ENCODE measurements around the gene PPP4R3A.
A peak's percentile ranks its signal among the peaks of the same experiment; 100 is the strongest.
"Not testable (repeated sequence)": the region's sequence is repeated elsewhere in the genome, so short reads cannot be mapped to it uniquely, and the experiment has no call there.

PPP4R3A gene

GRCh38 chr14:91417120-91417982 is 92.8 kb downstream of the PPP4R3A start, which contains the start of gene CCDC88C:
Gene CCDC88C (minus strand): TSS chr14:91417820. CDS start chr14:91417690, 130 bp downstream.
- peak within 1 kb of the TSS; percentile 55 for H3K4me3 ChIP-seq (ENCODE audit: extremely low read depth, insufficient read depth, low read length, poor library complexity, severe bottlenecking)
- H3K36me3 ChIP-seq (ENCODE audit: control insufficient read depth, insufficient read depth, low read length): peaks cover 3% of the 10 kb centered on the region
- H3K4me1 ChIP-seq (ENCODE audit: control insufficient read depth, insufficient read depth, low read length, poor library complexity, severe bottlenecking): peaks cover 14% of the 10 kb centered on the region
- WGBS, 2 experiments (ENCODE audit: insufficient coverage in 2 of 2): 1% methylated on average over 53 to 72 of the region's 103 CpGs
- no peak within 1 kb of the TSS for H3K27ac ChIP-seq (ENCODE audit: low read depth, low read length, severe bottlenecking)
- H3K9me3 ChIP-seq (ENCODE audit: control insufficient read depth, low read length): no peaks in the 10 kb centered on the region

- Histone ChIP-seq H3K4me1 (ENCODE audit: control insufficient read depth, insufficient read depth, low read length, poor library complexity, severe bottlenecking) (peaks cover 14% of the 10 kb centered on the region), H3K36me3 (ENCODE audit: control insufficient read depth, insufficient read depth, low read length) (peaks cover 3% of the 10 kb centered on the region), H3K9me3 (ENCODE audit: control insufficient read depth, low read length) (no peaks in the 10 kb centered on the region), H3K4me3 (ENCODE audit: extremely low read depth, insufficient read depth, low read length, poor library complexity, severe bottlenecking) (peak overlapping the region; percentile 55), H3K27ac (ENCODE audit: low read depth, low read length, severe bottlenecking) (no peak overlapping the region)
- 8 to 20% methylated on average over 9 to 11 of the region's 19 CpGs for WGBS, 2 experiments (ENCODE audit: insufficient coverage in 2 of 2)
Measured at GRCh38 chr14:91416744-91417119, 93.4 kb downstream of the PPP4R3A start.

GRCh38 chr14:91415794-91416743 is 94.0 kb downstream of the PPP4R3A start:
- H3K27ac ChIP-seq (ENCODE audit: low read depth, low read length, severe bottlenecking): no peak overlapping the region
- 52 to 54% methylated on average over 15 to 18 of the region's 18 CpGs for WGBS, 2 experiments (ENCODE audit: insufficient coverage in 2 of 2)

GRCh38 chr14:91414475-91414833 is 95.7 kb downstream of the PPP4R3A start:
- Histone ChIP-seq H3K4me1 (ENCODE audit: control insufficient read depth, insufficient read depth, low read length, poor library complexity, severe bottlenecking) (peaks cover 11% of the 10 kb centered on the region), H3K27ac (ENCODE audit: low read depth, low read length, severe bottlenecking) (no peak overlapping the region), H3K9me3 (ENCODE audit: control insufficient read depth, low read length) (no peaks in the 10 kb centered on the region), H3K36me3 (ENCODE audit: control insufficient read depth, insufficient read depth, low read length) (peaks cover 3% of the 10 kb centered on the region), H3K4me3 (ENCODE audit: extremely low read depth, insufficient read depth, low read length, poor library complexity, severe bottlenecking) (no peak overlapping the region)
- 89 to 100% methylated on average over 1 to 3 of the region's 3 CpGs for WGBS, 2 experiments (ENCODE audit: insufficient coverage in 2 of 2)

More at GRCh38 chr14:91415794-91416743, 94.0 kb downstream of the PPP4R3A start:
- Histone ChIP-seq H3K36me3 (ENCODE audit: control insufficient read depth, insufficient read depth, low read length) (peaks cover 3% of the 10 kb centered on the region), H3K9me3 (ENCODE audit: control insufficient read depth, low read length) (no peaks in the 10 kb centered on the region), H3K4me1 (ENCODE audit: control insufficient read depth, insufficient read depth, low read length, poor library complexity, severe bottlenecking) (peaks cover 14% of the 10 kb centered on the region), H3K4me3 (ENCODE audit: extremely low read depth, insufficient read depth, low read length, poor library complexity, severe bottlenecking) (peak overlapping the region; percentile 55)

GRCh38 chr14:91413547-91414474 is 96.3 kb downstream of the PPP4R3A start:
- Histone ChIP-seq H3K9me3 (ENCODE audit: control insufficient read depth, low read length) (no peaks in the 10 kb centered on the region), H3K4me3 (ENCODE audit: extremely low read depth, insufficient read depth, low read length, poor library complexity, severe bottlenecking) (no peak overlapping the region), H3K27ac (ENCODE audit: low read depth, low read length, severe bottlenecking) (no peak overlapping the region), H3K36me3 (ENCODE audit: control insufficient read depth, insufficient read depth, low read length) (peaks cover 3% of the 10 kb centered on the region), H3K4me1 (ENCODE audit: control insufficient read depth, insufficient read depth, low read length, poor library complexity, severe bottlenecking) (peaks cover 11% of the 10 kb centered on the region)
- 74 to 83% methylated on average over 9 to 10 of the region's 11 CpGs for WGBS, 2 experiments (ENCODE audit: insufficient coverage in 2 of 2)

GRCh38 chr14:91412939-91413338 is 97.2 kb downstream of the PPP4R3A start:
- peaks cover 3% of the 10 kb centered on the region for H3K36me3 ChIP-seq (ENCODE audit: control insufficient read depth, insufficient read depth, low read length)
- H3K27ac ChIP-seq (ENCODE audit: low read depth, low read length, severe bottlenecking): no peak overlapping the region
- H3K9me3 ChIP-seq (ENCODE audit: control insufficient read depth, low read length): no peaks in the 10 kb centered on the region
- H3K4me1 ChIP-seq (ENCODE audit: control insufficient read depth, insufficient read depth, low read length, poor library complexity, severe bottlenecking): peaks cover 8% of the 10 kb centered on the region
- no peak overlapping the region for H3K4me3 ChIP-seq (ENCODE audit: extremely low read depth, insufficient read depth, low read length, poor library complexity, severe bottlenecking)
- 92 to 100% methylated on average over 1 to 2 of the region's 5 CpGs for WGBS, 2 experiments (ENCODE audit: insufficient coverage in 2 of 2)

- Histone ChIP-seq H3K4me1 (ENCODE audit: control insufficient read depth, insufficient read depth, low read length, poor library complexity, severe bottlenecking) (peaks cover 3% of the 10 kb centered on the region), H3K9me3 (ENCODE audit: control insufficient read depth, low read length) (no peaks in the 10 kb centered on the region), H3K36me3 (ENCODE audit: control insufficient read depth, insufficient read depth, low read length) (peaks cover 3% of the 10 kb centered on the region), H3K27ac (ENCODE audit: low read depth, low read length, severe bottlenecking) (no peak overlapping the region), H3K4me3 (ENCODE audit: extremely low read depth, insufficient read depth, low read length, poor library complexity, severe bottlenecking) (no peak overlapping the region)
- WGBS, 2 experiments (ENCODE audit: insufficient coverage in 2 of 2): 80 to 93% methylated on average over 10 of the region's 12 CpGs
Measured at GRCh38 chr14:91410771-91411536, 99.2 kb downstream of the PPP4R3A start.

GRCh38 chr14:91409928-91410718 is 100.0 kb downstream of the PPP4R3A start:
- no peaks in the 10 kb centered on the region for H3K9me3 ChIP-seq (ENCODE audit: control insufficient read depth, low read length)
- H3K27ac ChIP-seq (ENCODE audit: low read depth, low read length, severe bottlenecking): no peak overlapping the region
- peaks cover 3% of the 10 kb centered on the region for H3K36me3 ChIP-seq (ENCODE audit: control insufficient read depth, insufficient read depth, low read length)
- 70% methylated on average over 5 of the region's 8 CpGs; no CpG with 5 or more reads in 1 of the 2 experiments for WGBS, 2 experiments (ENCODE audit: insufficient coverage in 2 of 2)
- no peak overlapping the region for H3K4me3 ChIP-seq (ENCODE audit: extremely low read depth, insufficient read depth, low read length, poor library complexity, severe bottlenecking)
- peaks cover 3% of the 10 kb centered on the region for H3K4me1 ChIP-seq (ENCODE audit: control insufficient read depth, insufficient read depth, low read length, poor library complexity, severe bottlenecking)

GRCh38 chr14:91409240-91409639 is 100.9 kb downstream of the PPP4R3A start:
- H3K27ac ChIP-seq (ENCODE audit: low read depth, low read length, severe bottlenecking); H3K9me3 ChIP-seq (ENCODE audit: control insufficient read depth, low read length); H3K4me1 ChIP-seq (ENCODE audit: control insufficient read depth, insufficient read depth, low read length, poor library complexity, severe bottlenecking); H3K36me3 ChIP-seq (ENCODE audit: control insufficient read depth, insufficient read depth, low read length); H3K4me3 ChIP-seq (ENCODE audit: extremely low read depth, insufficient read depth, low read length, poor library complexity, severe bottlenecking): not testable (repeated sequence)
- WGBS, 2 experiments (ENCODE audit: insufficient coverage in 2 of 2): 61 to 88% methylated on average over 2 to 6 of the region's 6 CpGs
